MM.1S (cell line): ENCODE measurements around the gene NDUFS4.

Source experiments
- DNase-seq: peaks from one replicate; pipeline ENCODE4 v3.0.0-alpha.2; 2015
- H2AFZ ChIP-seq: fragments of 300-600 bp; sonication (generic); 2 replicates; pipeline ENCODE4 v1.6.0; 2016; ENCODE audit warnings: antibody characterized with exemption, low read length
- H3F3A ChIP-seq: fragments of 300-600 bp; sonication (generic); 2 replicates; pipeline ENCODE4 v1.6.1; 2016; ENCODE audit warnings: mild to moderate bottlenecking, antibody characterized with exemption, low read length, moderate library complexity, mixed read lengths; ENCODE audit not compliant: insufficient read depth
- H3K27ac ChIP-seq: fragments of 300-600 bp; sonication (generic); 2 replicates; pipeline ENCODE4 v1.5.1; 2016; ENCODE audit warnings: mild to moderate bottlenecking, low read length
- H3K27me3 ChIP-seq: fragments of 300-600 bp; sonication (generic); replicated peaks from 2 replicates; pipeline ENCODE4 v1.6.0; 2016; ENCODE audit warnings: low read length; ENCODE audit not compliant: insufficient read depth
- H3K36me3 ChIP-seq: fragments of 300-600 bp; sonication (generic); replicated peaks from 2 replicates; pipeline ENCODE4 v1.6.1; 2016; ENCODE audit warnings: mild to moderate bottlenecking, low read length, mixed read lengths; ENCODE audit not compliant: insufficient read depth
- H3K4me1 ChIP-seq: fragments of 300-600 bp; sonication (generic); 2 replicates; pipeline ENCODE4 v1.6.1; 2016; ENCODE audit warnings: low read length, mixed read lengths
- H3K4me2 ChIP-seq: fragments of 300-600 bp; sonication (generic); 2 replicates; pipeline ENCODE4 v1.6.0; 2016; ENCODE audit warnings: low read depth, low read length
- H3K4me3 ChIP-seq: fragments of 300-600 bp; sonication (generic); 2 replicates; pipeline ENCODE4 v1.5.1; 2016; ENCODE audit warnings: low read length, mixed read lengths
- H3K79me2 ChIP-seq: fragments of 300-600 bp; sonication (generic); 2 replicates; pipeline ENCODE4 v1.6.1; 2016; ENCODE audit warnings: mixed run types, low read length, mixed read lengths
- H3K9ac ChIP-seq: fragments of 300-600 bp; sonication (generic); 2 replicates; pipeline ENCODE4 v1.6.1; 2016; ENCODE audit warnings: low read length, mixed read lengths
- H3K9me2 ChIP-seq: fragments of 300-600 bp; sonication (generic); replicated peaks from 2 replicates; pipeline ENCODE4 v1.6.1; 2016; ENCODE audit warnings: mild to moderate bottlenecking, low read length, mixed read lengths; ENCODE audit not compliant: insufficient read depth
- H3K9me3 ChIP-seq: fragments of 300-600 bp; sonication (generic); replicated peaks from 2 replicates; pipeline ENCODE4 v1.6.1; 2016; ENCODE audit warnings: mild to moderate bottlenecking, low read length, mixed read lengths; ENCODE audit not compliant: insufficient read depth
- H4K20me1 ChIP-seq: fragments of 300-600 bp; sonication (generic); 2 replicates; pipeline ENCODE4 v1.6.1; 2016; ENCODE audit warnings: mild to moderate bottlenecking, low read length, moderate library complexity, mixed read lengths; ENCODE audit not compliant: insufficient read depth
- EZH2 ChIP-seq: fragments of 300-600 bp; sonication (generic); optimal IDR thresholded peaks from 2 replicates; pipeline ENCODE3; 2017; ENCODE audit warnings: low read depth, mild to moderate bottlenecking, antibody characterized with exemption, low read length, mixed read lengths
- EZH2phosphoT487 ChIP-seq: fragments of 300-600 bp; sonication (generic); IDR thresholded peaks from 2 replicates; pipeline ENCODE4 v1.6.1; 2018; ENCODE audit warnings: antibody characterized with exemption, low read length
- TF ChIP-seq, protein P1 (sequence below): fragments of 300-600 bp; sonication (generic); IDR thresholded peaks from 2 replicates; pipeline ENCODE4 v1.5.1; 2016; ENCODE audit warnings: antibody characterized with exemption, low read length, mixed read lengths

Gene NDUFS4

GRCh38 chr5:53594419-53594818, 34.0 kb downstream of the NDUFS4 start:
- Histone ChIP-seq H3K9me3 (no peaks in the 10 kb centered on the region), H3K27ac (no peak overlapping the region), H3K27me3 (no peaks in the 10 kb centered on the region), H3K36me3 (no peaks in the 10 kb centered on the region), H3K9me2 (no peaks in the 10 kb centered on the region), H3K79me2 (peaks cover 83% of the 10 kb centered on the region), H4K20me1 (peaks cover 17% of the 10 kb centered on the region), H3K4me2 (no peak overlapping the region), H2AFZ (no peak overlapping the region), H3K4me3 (no peak overlapping the region), H3K9ac (no peak overlapping the region), H3F3A (no peaks in the 10 kb centered on the region), H3K4me1 (peaks cover 8% of the 10 kb centered on the region; the same call in 1 of the 2 replicates)
- TF ChIP-seq, protein P1, sequence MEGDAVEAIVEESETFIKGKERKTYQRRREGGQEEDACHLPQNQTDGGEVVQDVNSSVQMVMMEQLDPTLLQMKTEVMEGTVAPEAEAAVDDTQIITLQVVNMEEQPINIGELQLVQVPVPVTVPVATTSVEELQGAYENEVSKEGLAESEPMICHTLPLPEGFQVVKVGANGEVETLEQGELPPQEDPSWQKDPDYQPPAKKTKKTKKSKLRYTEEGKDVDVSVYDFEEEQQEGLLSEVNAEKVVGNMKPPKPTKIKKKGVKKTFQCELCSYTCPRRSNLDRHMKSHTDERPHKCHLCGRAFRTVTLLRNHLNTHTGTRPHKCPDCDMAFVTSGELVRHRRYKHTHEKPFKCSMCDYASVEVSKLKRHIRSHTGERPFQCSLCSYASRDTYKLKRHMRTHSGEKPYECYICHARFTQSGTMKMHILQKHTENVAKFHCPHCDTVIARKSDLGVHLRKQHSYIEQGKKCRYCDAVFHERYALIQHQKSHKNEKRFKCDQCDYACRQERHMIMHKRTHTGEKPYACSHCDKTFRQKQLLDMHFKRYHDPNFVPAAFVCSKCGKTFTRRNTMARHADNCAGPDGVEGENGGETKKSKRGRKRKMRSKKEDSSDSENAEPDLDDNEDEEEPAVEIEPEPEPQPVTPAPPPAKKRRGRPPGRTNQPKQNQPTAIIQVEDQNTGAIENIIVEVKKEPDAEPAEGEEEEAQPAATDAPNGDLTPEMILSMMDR = no peak
- TF ChIP-seq EZH2phosphoT487 (no peak), EZH2 (no peak)
- DNase-seq = no peak

DNA sequence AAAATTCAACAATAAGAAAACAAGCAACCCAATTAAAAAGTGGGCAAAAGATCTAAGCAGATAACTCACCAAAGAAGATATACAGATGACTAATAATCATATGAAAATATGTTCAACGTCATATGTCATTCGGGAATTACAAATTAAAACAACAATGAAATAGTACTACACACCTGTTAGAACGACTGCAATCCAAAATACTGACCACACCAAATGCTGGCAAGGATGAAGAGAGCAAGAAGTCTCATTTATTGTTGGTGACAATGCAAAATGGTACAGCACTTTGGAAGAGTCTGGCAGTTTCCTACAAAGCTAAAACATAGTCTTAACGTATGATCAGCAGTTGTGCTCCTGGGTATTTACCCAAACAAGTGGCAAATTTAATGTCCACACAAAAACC, 37.5 kb downstream of the NDUFS4 start:
- Histone ChIP-seq H3K4me3 (no peak overlapping the region), H3F3A (no peaks in the 10 kb centered on the region), H3K9me2 (no peaks in the 10 kb centered on the region), H3K4me1 (no peaks in the 10 kb centered on the region), H3K36me3 (no peaks in the 10 kb centered on the region), H3K27me3 (no peaks in the 10 kb centered on the region), H3K27ac (no peak overlapping the region), H4K20me1 (peaks cover 13% of the 10 kb centered on the region), H3K79me2 (peaks cover 59% of the 10 kb centered on the region), H3K9ac (no peak overlapping the region), H3K9me3 (no peaks in the 10 kb centered on the region), H2AFZ (no peak overlapping the region), H3K4me2 (no peak overlapping the region)
- DNase-seq = no peak
- TF ChIP-seq EZH2phosphoT487 = no peak

- H3K9me2 ChIP-seq = no peaks in the 10 kb centered on the region
- no peaks in the 10 kb centered on the region for H3K4me1 ChIP-seq
- no peak overlapping the region for H3K9ac ChIP-seq
- TF ChIP-seq, protein P1 = no peak
- TF ChIP-seq EZH2 (no peak), EZH2phosphoT487 (no peak)
- H3K36me3 ChIP-seq = no peaks in the 10 kb centered on the region
- no peak overlapping the region for H3K4me3 ChIP-seq
- H4K20me1 ChIP-seq = peaks cover 3% of the 10 kb centered on the region; the same call in 1 of the 2 replicates
- no peak overlapping the region for H2AFZ ChIP-seq
- H3K27ac ChIP-seq = no peak overlapping the region
- DNase-seq = no peak
- H3K27me3 ChIP-seq = no peaks in the 10 kb centered on the region
- H3K4me2 ChIP-seq = no peak overlapping the region
- H3F3A ChIP-seq = no peaks in the 10 kb centered on the region
- H3K79me2 ChIP-seq = peaks cover 27% of the 10 kb centered on the region
- no peaks in the 10 kb centered on the region for H3K9me3 ChIP-seq
These were observed 41.1 kb downstream of the NDUFS4 start for GRCh38 chr5:53601570-53601969.

DNA sequence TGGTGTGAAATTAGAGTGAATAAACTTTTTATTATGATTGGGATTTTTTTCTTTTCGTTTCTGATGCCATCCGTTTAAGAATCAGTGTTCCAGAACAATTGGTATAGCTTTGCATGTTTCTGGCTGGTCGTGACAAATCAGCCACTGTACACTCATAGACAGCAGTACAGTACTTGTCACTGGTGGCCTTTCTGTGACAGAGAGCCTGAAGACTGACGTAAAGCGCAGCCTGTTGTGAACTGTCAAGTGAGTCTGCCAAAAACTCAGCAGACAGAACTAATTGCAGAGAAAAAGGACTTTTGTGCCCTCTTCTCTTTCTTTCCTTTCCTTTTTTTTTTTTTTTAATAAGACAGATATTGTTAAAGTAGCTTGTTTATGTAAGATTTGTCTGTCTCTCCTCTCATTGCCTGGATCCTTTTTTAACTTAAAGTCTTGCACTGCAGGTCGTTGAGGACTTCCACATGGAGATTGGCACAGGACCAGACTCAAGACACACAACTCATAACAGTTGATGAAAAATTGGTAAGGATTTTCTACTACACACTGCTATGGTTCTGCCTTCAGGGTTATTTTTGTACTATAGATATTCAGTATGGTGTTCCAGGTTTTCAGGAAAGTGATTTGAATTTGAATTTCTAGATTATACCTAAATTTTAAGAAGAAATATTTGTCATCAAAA, 42.7 kb downstream of the NDUFS4 start:
- H3K36me3 ChIP-seq = no peaks in the 10 kb centered on the region
- DNase-seq = no peak
- H4K20me1 ChIP-seq = 0 out of 2 replicates have a peak, but pooled peaks cover 3% of the 10 kb centered on the region
- H3K9me2 ChIP-seq = no peaks in the 10 kb centered on the region
- H3K4me1 ChIP-seq = no peaks in the 10 kb centered on the region
- H3K27me3 ChIP-seq = no peaks in the 10 kb centered on the region
- H3K27ac ChIP-seq = no peak overlapping the region
- peaks cover 19% of the 10 kb centered on the region for H3K79me2 ChIP-seq
- no peak for TF ChIP-seq EZH2
- no peak for TF ChIP-seq EZH2phosphoT487
- TF ChIP-seq, protein P1 = no peak
- H3K9ac ChIP-seq = no peak overlapping the region
- H3K9me3 ChIP-seq = no peaks in the 10 kb centered on the region
- no peaks in the 10 kb centered on the region for H3F3A ChIP-seq
- H3K4me2 ChIP-seq = no peak overlapping the region
- H3K4me3 ChIP-seq = no peak overlapping the region
- H2AFZ ChIP-seq = no peak overlapping the region
